Measurements from ENCODE around the gene MNAT1.

DNA sequence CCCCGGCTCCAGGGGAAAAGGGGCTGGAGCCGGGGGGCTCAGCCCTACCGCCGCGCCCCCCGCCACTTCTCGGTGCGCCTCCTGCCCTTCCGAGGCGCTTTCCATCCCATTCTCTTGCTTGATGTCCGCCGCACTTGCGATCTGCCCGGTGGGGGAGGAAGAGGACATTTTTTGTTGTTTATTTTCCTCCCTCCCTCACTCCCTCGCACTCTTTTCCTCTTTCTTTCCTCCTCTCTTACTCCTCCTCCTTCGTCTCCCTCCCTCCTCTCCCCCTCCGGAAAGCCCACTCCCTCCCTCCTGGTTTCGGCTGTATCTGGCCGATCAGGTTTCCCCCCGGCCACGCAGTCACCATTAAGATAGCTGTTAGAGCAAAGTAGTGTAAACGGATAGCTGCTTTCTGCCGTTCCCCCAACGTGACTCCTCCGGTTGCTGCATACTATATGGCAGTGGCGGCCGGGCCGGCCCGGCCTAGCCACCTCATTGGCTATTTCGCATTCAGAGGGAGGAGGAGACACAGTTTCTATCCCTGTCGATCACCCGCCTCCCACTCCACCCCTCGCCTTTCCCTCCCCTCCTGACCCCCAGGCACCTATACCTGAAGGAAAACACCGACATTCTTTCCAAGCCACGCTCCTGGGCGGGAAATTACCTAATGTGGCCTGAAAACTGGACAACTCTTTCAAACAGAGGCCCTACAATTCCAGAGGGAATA, 10.5 kb upstream of the MNAT1 start, which contains the start of gene SIX4:
- TF ChIP-seq POLR2A (IDR thresholded peaks at IDR 0.05; ENCODE audit: low read length) (no peak), GATA1 (IDR thresholded peaks at IDR 0.05; ENCODE audit: low read depth, low read length) (no peak)
